ENCODE results near the gene CAPN9.

- TF ChIP-seq CTCF (IDR thresholded peaks at IDR 0.05 in 4 of 5, conservative IDR thresholded peaks at IDR 0.05 in 1 of 5) (no peak), POLR2A (IDR thresholded peaks at IDR 0.05) (no peak)
Measured at GRCh38 chr1:230706020-230706699, 41.0 kb upstream of the CAPN9 start.

All from gastrocnemius medialis (tissue), 4 donors.